HG03520 (cell line): Measurements from ENCODE around the gene KLK6.

Experiments
- ATAC-seq: cut with Tn5 transposase; IDR thresholded peaks from one replicate; pipeline ENCODE4 v1.9.1; 2021; ENCODE audit warnings: mild to moderate bottlenecking, moderate library complexity; ENCODE audit not compliant: unreplicated experiment

KLK6 gene

GRCh38 chr19:50912727-50913716 is 56.4 kb downstream of the KLK6 start:
- ATAC-seq = no peak

DNA sequence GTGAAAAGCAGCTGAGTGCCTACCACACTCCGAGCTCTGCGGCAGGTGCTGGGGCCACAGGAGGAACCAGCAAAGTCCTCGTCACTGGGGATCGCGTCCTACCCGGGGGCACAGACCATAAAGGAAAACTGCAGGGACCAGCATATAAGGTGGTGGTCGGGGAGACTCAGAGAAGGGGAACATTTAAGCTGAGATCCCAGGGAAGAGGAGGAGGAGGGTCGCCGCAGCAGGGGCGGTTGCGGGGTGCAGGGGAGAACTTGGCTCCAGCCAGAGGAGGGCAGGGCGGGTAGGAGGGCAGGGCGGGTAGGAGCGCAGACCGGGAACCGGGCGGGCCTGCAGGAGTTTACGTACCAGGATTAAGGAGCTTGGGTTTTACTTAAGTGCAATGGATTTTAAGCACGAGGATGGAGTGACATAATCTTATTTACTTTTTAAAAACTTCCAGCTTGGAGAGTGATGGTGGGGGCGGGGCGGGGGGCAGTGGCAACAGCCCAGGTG is 57.2 kb downstream of the KLK6 start:
- no peak for ATAC-seq

GRCh38 chr19:50911206-50912101 is 57.9 kb downstream of the KLK6 start, which contains the start of gene KLK4:
TSS of gene KLK4 (minus strand) at chr19:50911395. CDS start at chr19:50910738, 657 bp downstream.
- ATAC-seq = no peak

GRCh38 chr19:50910722-50911121 is 58.7 kb downstream of the KLK6 start:
- ATAC-seq = no peak

DNA sequence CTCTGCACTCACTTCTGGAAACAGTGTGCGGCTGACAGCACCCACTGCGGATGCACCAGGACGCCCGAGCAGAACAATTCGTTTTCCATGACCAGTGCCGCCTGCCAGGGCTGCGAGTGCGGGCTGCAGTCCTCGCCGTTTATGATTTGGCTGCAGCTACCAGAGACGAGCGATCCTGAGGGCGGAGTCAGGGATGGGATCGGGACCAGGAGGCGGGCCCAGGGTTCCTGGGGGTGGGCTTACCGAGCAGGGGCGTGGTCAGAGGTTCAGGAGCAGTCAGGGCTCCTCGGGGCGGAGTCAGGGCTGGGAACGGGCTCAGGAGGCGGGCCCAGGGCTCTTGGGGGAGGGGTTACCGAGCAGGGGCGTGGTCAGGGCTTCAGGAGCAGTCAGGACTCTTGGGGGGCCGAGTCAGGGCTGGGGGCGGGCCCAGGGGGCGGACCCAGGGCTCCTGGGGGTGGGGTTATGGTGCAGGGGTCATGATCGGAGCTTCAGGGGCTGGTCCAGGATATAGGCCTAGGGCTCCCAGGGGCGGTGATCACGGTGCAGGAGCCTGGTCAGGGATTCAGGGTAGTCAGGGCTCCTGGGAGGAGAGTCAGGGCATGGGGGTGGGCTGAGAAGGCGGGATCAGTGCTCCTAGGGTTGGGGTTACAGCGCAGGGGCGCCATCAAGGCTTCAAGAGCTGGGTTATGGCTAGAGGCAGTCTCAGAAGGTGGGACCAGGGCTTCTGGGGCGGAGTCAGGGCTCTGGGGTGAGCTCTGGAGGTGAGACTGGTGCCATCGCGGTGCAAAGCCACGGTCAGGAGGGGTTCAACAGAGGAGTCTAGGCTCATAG is 59.9 kb downstream of the KLK6 start:
- no peak for ATAC-seq
